B cell (primary cell): Measurements from ENCODE around the gene BTD. TPM values are rescaled to one million over a fixed set of nuclear protein-coding genes. Genes with fewer than 3 reads are reported as not detected.

Source experiments
- ATAC-seq: fragments of 200-7000 bp; cut with Tn5 transposase; one replicate; pipeline ENCODE4 v1.10.0; 2021; ENCODE audit warnings: low read depth, mild to moderate bottlenecking, moderate number of reproducible peaks, moderate library complexity
- CTCF ChIA-PET: fragments of 350-600 bp; sonication (Branson Sonifier 250); formaldehyde crosslinking; loops from one replicate; lab custom pipeline; 2021; ENCODE audit warnings: antibody characterized with exemption, inconsistent platforms; lab: Charles Lee
- POLR2A ChIA-PET: fragments of 350-600 bp; sonication (Branson Sonifier 250); formaldehyde crosslinking; loops from one replicate; lab custom pipeline; 2021; ENCODE audit warnings: antibody characterized with exemption; lab: Charles Lee
- DNase-seq: peaks from one replicate; pipeline ENCODE4 v3.0.0; 2013
- H2AFZ ChIP-seq: 2 replicates; pipeline ENCODE4 v1.6.1; 2012; ENCODE audit warnings: mild to moderate bottlenecking, low read depth, low read length; ENCODE audit not compliant: insufficient read depth, poor library complexity, severe bottlenecking
- H3K27ac ChIP-seq, 2 donors: 1 replicate in 1 of 2; 2 replicates in 1 of 2; pipeline ENCODE4 v1.5.1; 2012 to 2013; ENCODE audit warnings: low read length in 2 of 2, mild to moderate bottlenecking in 2 of 2, moderate library complexity in 1 of 2
- H3K27me3 ChIP-seq, 4 experiments: fragments of 200-600 bp in 1 of 4; sonication (generic) in 1 of 4; replicated peaks in 1 of 4; 1 replicate in 2 of 4; 2 replicates in 2 of 4; pipeline versions ENCODE4 v1.6.1 to v1.7.0; 2013 to 2016; ENCODE audit warnings: low read length in 3 of 4, mild to moderate bottlenecking in 2 of 4, mixed read lengths in 1 of 4, moderate library complexity in 1 of 4; ENCODE audit not compliant: insufficient read depth in 4 of 4, control insufficient read depth in 3 of 4; ENCODE audit errors: control extremely low read depth in 1 of 4
- H3K36me3 ChIP-seq, 2 experiments: replicated peaks in 1 of 2; 1 replicate in 1 of 2; 2 replicates in 1 of 2; pipeline versions ENCODE4 v1.6.1 to v1.7.1; 2013; ENCODE audit warnings: low read length in 1 of 2; ENCODE audit not compliant: insufficient read depth in 2 of 2, control insufficient read depth in 1 of 2; ENCODE audit errors: control extremely low read depth in 1 of 2, extremely low read depth in 1 of 2
- H3K4me1 ChIP-seq, 2 donors: fragments of 200-600 bp in 1 of 2; sonication (generic) in 1 of 2; 1 replicate in 1 of 2; 2 replicates in 1 of 2; pipeline versions ENCODE4 v1.5.1 to v1.6.1; 2013 to 2017; ENCODE audit warnings: low read length in 2 of 2; ENCODE audit not compliant: control insufficient read depth in 2 of 2, insufficient read depth in 2 of 2
- H3K4me2 ChIP-seq: replicated peaks from 2 replicates; pipeline ENCODE3; 2012; ENCODE audit warnings: mild to moderate bottlenecking, low read depth, low read length; ENCODE audit not compliant: poor library complexity, severe bottlenecking
- H3K4me3 ChIP-seq, 5 experiments: fragments of 200-600 bp in 1 of 5; sonication (generic) in 1 of 5; 1 replicate in 3 of 5; 2 replicates in 2 of 5; pipeline versions ENCODE4 v1.5.1 to v1.7.0; 2011 to 2016; ENCODE audit warnings: low read length in 4 of 5, mild to moderate bottlenecking in 4 of 5, low read depth in 2 of 5, control low read depth in 1 of 5, moderate library complexity in 1 of 5; ENCODE audit not compliant: insufficient read depth in 1 of 5; ENCODE audit errors: control extremely low read depth in 1 of 5, extremely low read depth in 1 of 5
- H3K79me2 ChIP-seq: fragments of 200-600 bp; sonication (generic); one replicate; pipeline ENCODE4 v1.6.0; 2016; ENCODE audit warnings: low read length; ENCODE audit not compliant: control insufficient read depth, insufficient read depth
- H3K9ac ChIP-seq: fragments of 200-600 bp; sonication (generic); 2 replicates; pipeline ENCODE4 v1.6.1; 2017; ENCODE audit warnings: mild to moderate bottlenecking, low read length, moderate library complexity
- H3K9me3 ChIP-seq, 3 donors: one replicate each; pipeline versions ENCODE4 v1.6.1 to v1.7.1; 2013; ENCODE audit warnings: low read length in 2 of 3; ENCODE audit not compliant: control insufficient read depth in 2 of 3, insufficient read depth in 1 of 3; ENCODE audit errors: control extremely low read depth in 1 of 3
- H4K20me1 ChIP-seq: 2 replicates; pipeline ENCODE4 v1.6.0; 2012; ENCODE audit warnings: mild to moderate bottlenecking, low read length; ENCODE audit not compliant: insufficient read depth, control insufficient read depth, poor library complexity, severe bottlenecking
- H3K27ac Mint-ChIP-seq: one replicate; pipeline ENCODE4 v1.8.0; 2021; ENCODE audit warnings: mixed read lengths
- H3K27me3 Mint-ChIP-seq: one replicate; pipeline ENCODE4 v1.8.0; 2021; ENCODE audit warnings: mixed read lengths
- H3K4me1 Mint-ChIP-seq: one replicate; pipeline ENCODE4 v1.8.0; 2021; ENCODE audit warnings: mixed read lengths
- H3K4me3 Mint-ChIP-seq: one replicate; pipeline ENCODE4 v1.8.0; 2021; ENCODE audit warnings: mixed read lengths
- H3K9me3 Mint-ChIP-seq: one replicate; pipeline ENCODE4 v1.8.0; 2022; ENCODE audit warnings: mixed read lengths; ENCODE audit not compliant: insufficient read depth
- EZH2 ChIP-seq: IDR thresholded peaks from 2 replicates; pipeline ENCODE4 v1.6.1; 2012; ENCODE audit warnings: borderline replicate concordance, low read depth, mild to moderate bottlenecking, moderate library complexity, low read length; ENCODE audit not compliant: insufficient read depth, poor library complexity, severe bottlenecking
- WGBS: methylation state at CpG from one replicate; pipeline ENCODE4 v1.1.5; 2013; ENCODE audit warnings: missing lambda C conversion rate; ENCODE audit not compliant: insufficient coverage; 5-methylcytosine and 5-hydroxymethylcytosine counted together
- intact Hi-C: fragments of 100-400 bp; cut with micrococcal nuclease; formaldehyde crosslinking; loops from one replicate; pipeline ENCODE4 v1.10.0; 2022
- polyA plus RNA-seq: library from polyadenylated mRNA; depleted of rRNA; stranded (reverse); fragments of >200 nt; gene quantifications from 2 replicates; pipeline ENCODE4 v1.2.3, GENCODE V29; 2012
- small RNA-seq: library from RNA; depleted of rRNA; stranded (forward); fragments of <200 nt; gene quantifications from one replicate; pipeline ENCODE3, GENCODE V24; 2012; ENCODE audit warnings: low replicate concordance, low read depth; ENCODE audit not compliant: insufficient read length
- total RNA-seq, 2 donors: library from RNA; stranded (reverse); fragments of 120-200 nt in 1 of 2; gene quantifications; 1 replicate in 1 of 2; 2 replicates in 1 of 2; pipeline versions ENCODE4 v1.2.3 to v1.2.4, GENCODE V29; 2013 to 2022
- TF ChIP-seq, protein P1 (sequence below): fragments of 200-600 bp; IDR thresholded peaks from one replicate; pipeline ENCODE4 v1.8.0; 2022; ENCODE audit warnings: antibody characterized with exemption, mild to moderate bottlenecking

The BTD gene
- total and polyA plus RNA-seq, 2 donors (not counting 1 experiment from before 2014, with no cell fraction given) = 8.2 to 25.3 TPM

DNA sequence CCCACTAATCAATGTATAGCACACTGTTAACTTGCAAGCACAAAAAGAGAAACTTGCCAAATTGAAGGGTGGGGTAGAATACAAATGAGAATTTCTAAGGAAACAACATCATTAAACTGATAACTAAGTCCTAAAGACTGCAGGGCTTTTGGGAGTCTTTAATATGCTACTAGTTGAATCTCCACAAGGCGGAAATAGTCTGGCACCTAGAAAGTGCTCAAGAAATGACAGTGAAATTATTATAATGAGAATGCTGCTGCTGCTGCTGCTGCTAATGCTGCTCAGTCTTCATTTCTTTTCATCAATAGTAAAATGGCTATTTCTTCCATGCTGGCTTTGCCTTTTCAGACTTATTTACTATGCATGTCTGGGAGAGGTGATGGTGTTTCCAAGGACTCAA, 91.8 kb downstream of the BTD start:
- Mint-ChIP-seq H3K27ac (no peak overlapping the region), H3K4me1 (peaks cover 5% of the 10 kb centered on the region), H3K27me3 (no peaks in the 10 kb centered on the region), H3K9me3 (no peaks in the 10 kb centered on the region), H3K4me3 (no peak overlapping the region)
- intact Hi-C loops = no loop called here
- no peak overlapping the region for H2AFZ ChIP-seq
- H3K27me3 ChIP-seq = no peaks in the 10 kb centered on the region
- POLR2A ChIA-PET = no interaction called here
- H3K9me3 ChIP-seq = no peaks in the 10 kb centered on the region
- TF ChIP-seq EZH2 = no peak
- TF ChIP-seq, protein P1, sequence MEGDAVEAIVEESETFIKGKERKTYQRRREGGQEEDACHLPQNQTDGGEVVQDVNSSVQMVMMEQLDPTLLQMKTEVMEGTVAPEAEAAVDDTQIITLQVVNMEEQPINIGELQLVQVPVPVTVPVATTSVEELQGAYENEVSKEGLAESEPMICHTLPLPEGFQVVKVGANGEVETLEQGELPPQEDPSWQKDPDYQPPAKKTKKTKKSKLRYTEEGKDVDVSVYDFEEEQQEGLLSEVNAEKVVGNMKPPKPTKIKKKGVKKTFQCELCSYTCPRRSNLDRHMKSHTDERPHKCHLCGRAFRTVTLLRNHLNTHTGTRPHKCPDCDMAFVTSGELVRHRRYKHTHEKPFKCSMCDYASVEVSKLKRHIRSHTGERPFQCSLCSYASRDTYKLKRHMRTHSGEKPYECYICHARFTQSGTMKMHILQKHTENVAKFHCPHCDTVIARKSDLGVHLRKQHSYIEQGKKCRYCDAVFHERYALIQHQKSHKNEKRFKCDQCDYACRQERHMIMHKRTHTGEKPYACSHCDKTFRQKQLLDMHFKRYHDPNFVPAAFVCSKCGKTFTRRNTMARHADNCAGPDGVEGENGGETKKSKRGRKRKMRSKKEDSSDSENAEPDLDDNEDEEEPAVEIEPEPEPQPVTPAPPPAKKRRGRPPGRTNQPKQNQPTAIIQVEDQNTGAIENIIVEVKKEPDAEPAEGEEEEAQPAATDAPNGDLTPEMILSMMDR = peak; percentile 12
- ATAC-seq = no peak
- H3K27ac ChIP-seq = no peak overlapping the region
- peaks cover 7 to 22% of the 10 kb centered on the region in 2 experiments for H3K36me3 ChIP-seq
- H4K20me1 ChIP-seq = no peaks in the 10 kb centered on the region
- no peaks in the 10 kb centered on the region for H3K79me2 ChIP-seq
- DNase-seq = no peak
- no peaks in the 10 kb centered on the region for H3K4me1 ChIP-seq
- no peak overlapping the region for H3K4me2 ChIP-seq
- H3K4me3 ChIP-seq = no peak overlapping the region
- CTCF ChIA-PET = no interaction called here
- no peak overlapping the region for H3K9ac ChIP-seq
- no CpG with 5 or more reads among the region's 1 CpG for WGBS

GRCh38 chr3:15694628-15695027, 93.1 kb downstream of the BTD start:
- POLR2A ChIA-PET = no interaction called here
- H3K9me3 ChIP-seq = no peaks in the 10 kb centered on the region
- ATAC-seq (no peak), DNase-seq (no peak)
- no peak overlapping the region for H3K4me3 Mint-ChIP-seq
- intact Hi-C loops = no loop called here
- WGBS = no CpG with 5 or more reads among the region's 1 CpG
- TF ChIP-seq EZH2 = no peak
- TF ChIP-seq, protein P1 = no peak
- H3K27ac Mint-ChIP-seq = no peak overlapping the region
- no peak overlapping the region for H3K4me2 ChIP-seq
- H2AFZ ChIP-seq = no peak overlapping the region
- H3K79me2 ChIP-seq = no peaks in the 10 kb centered on the region
- H3K4me1 Mint-ChIP-seq = peaks cover 8% of the 10 kb centered on the region
- H3K27me3 ChIP-seq = no peaks in the 10 kb centered on the region
- no peaks in the 10 kb centered on the region for H4K20me1 ChIP-seq
- H3K36me3 ChIP-seq = peaks cover 7 to 13% of the 10 kb centered on the region in 2 experiments
- H3K27me3 Mint-ChIP-seq = no peaks in the 10 kb centered on the region
- H3K4me1 ChIP-seq = no peaks in the 10 kb centered on the region
- H3K4me3 ChIP-seq = no peak overlapping the region
- no peak overlapping the region for H3K9ac ChIP-seq
- H3K27ac ChIP-seq = no peak overlapping the region
- CTCF ChIA-PET = no interaction called here
- H3K9me3 Mint-ChIP-seq = no peaks in the 10 kb centered on the region

Small RNAs within 50 kb of the gene (small RNA-seq; reads per million reads assigned to genes)
- not detected for gene MIR3134

Other genes with a start within 250 kb of the BTD start
- gene METTL6, start 174.2 kb upstream of the BTD start, total RNA-seq = 23.9 and 27.1 TPM in 2 replicates
- gene METTL6, start 174.2 kb upstream of the BTD start, polyA plus RNA-seq = 7.6 and 7.7 TPM in 2 replicates
- 19.8 TPM in 2 replicates for gene EAF1, start 174.1 kb upstream of the BTD start, total RNA-seq
- gene EAF1, start 174.1 kb upstream of the BTD start, polyA plus RNA-seq = 8.3 and 12.3 TPM in 2 replicates
- gene COLQ, start 80.0 kb upstream of the BTD start, total RNA-seq = 1.9 TPM in 2 replicates
- gene COLQ, start 80.0 kb upstream of the BTD start, polyA plus RNA-seq = 2.5 TPM in 2 replicates
- 38.7 and 38.9 TPM in 2 replicates for gene HACL1, start 176 bp upstream of the BTD start, total RNA-seq
- 18.2 and 20.8 TPM in 2 replicates for gene HACL1, start 176 bp upstream of the BTD start, polyA plus RNA-seq
- 37.4 and 45.7 TPM in 2 replicates for gene ANKRD28, start 196.2 kb downstream of the BTD start, total RNA-seq
- 20.7 and 30.2 TPM in 2 replicates for gene ANKRD28, start 196.2 kb downstream of the BTD start, polyA plus RNA-seq